ENCODE measurements around the gene PYURF.

The PYURF gene

DNA sequence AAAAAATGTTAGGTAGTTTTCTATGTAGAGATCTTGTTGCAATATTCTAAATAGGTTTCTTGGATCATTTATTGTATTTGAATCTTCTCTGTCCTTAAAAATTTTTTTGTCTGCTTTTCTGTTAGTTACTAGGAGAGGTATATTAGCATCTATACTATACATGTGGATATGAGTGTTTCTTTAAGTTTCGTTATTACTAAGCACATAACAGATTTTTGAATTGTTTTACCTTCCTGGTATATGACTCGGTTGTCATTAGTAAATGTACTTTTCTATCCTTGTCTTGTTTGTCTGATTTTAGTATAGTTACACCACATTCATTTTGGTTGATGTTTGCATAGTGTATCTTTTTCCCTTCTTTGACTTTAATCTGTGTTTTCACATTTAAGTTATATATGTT is 20.2 kb downstream of the PYURF start:
- Histone ChIP-seq H3K9ac (ENCODE audit: low read length) (no peak overlapping the region), H3K27me3 (ENCODE audit: low read depth, low read length) (no peaks in the 10 kb centered on the region), H3K4me1 (ENCODE audit: low read length) (peaks cover 17% of the 10 kb centered on the region), H3K4me3 (ENCODE audit: low read length) (no peak overlapping the region), H3K79me2 (ENCODE audit: low read length) (no peaks in the 10 kb centered on the region), H3K36me3 (replicated peaks; ENCODE audit: low read depth, low read length) (no peaks in the 10 kb centered on the region), H3K27ac (ENCODE audit: low read length) (no peak overlapping the region), H2AFZ (ENCODE audit: low read depth, low read length) (no peak overlapping the region), H3K9me3 (ENCODE audit: insufficient read depth, low read length) (no peaks in the 10 kb centered on the region), H4K20me1 (ENCODE audit: insufficient read depth, low read length) (no peaks in the 10 kb centered on the region), H3K4me2 (ENCODE audit: low read length) (peak overlapping the region; percentile 4; the same call in 1 of the 2 replicates)
- TF ChIP-seq EZH2phosphoT487 (IDR thresholded peaks at IDR 0.05; ENCODE audit: low read depth), result no peak
- TF ChIP-seq, protein P1, sequence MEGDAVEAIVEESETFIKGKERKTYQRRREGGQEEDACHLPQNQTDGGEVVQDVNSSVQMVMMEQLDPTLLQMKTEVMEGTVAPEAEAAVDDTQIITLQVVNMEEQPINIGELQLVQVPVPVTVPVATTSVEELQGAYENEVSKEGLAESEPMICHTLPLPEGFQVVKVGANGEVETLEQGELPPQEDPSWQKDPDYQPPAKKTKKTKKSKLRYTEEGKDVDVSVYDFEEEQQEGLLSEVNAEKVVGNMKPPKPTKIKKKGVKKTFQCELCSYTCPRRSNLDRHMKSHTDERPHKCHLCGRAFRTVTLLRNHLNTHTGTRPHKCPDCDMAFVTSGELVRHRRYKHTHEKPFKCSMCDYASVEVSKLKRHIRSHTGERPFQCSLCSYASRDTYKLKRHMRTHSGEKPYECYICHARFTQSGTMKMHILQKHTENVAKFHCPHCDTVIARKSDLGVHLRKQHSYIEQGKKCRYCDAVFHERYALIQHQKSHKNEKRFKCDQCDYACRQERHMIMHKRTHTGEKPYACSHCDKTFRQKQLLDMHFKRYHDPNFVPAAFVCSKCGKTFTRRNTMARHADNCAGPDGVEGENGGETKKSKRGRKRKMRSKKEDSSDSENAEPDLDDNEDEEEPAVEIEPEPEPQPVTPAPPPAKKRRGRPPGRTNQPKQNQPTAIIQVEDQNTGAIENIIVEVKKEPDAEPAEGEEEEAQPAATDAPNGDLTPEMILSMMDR (IDR thresholded peaks at IDR 0.05; ENCODE audit: low read depth, low read length), result no peak

DNA sequence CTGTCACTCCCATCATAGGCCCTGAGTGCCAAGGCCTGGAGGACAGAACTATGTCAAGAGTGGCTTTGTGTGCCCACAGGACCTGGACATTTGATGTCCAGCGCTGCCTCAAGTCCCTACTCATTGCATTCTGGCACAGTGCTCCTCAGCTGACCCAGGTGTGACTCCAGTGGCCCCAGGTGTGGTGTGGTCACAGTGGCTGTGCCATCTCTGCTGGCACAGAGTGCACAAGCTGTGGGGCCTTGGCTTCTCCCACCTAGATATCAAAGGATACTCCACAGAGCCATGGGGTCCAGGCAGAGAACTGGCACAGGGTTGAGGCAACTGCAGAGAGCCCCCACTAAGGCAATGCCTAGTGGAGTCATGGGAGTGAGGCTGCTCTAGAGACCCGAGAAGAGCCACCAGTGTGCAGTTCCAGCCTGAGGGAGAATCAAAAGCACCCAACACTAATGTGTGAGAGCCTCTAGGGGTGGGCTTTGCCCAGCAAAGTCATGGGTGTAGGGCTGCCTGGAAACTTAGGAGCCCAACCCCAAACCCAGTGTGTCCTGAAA is 25.6 kb downstream of the PYURF start:
- H3K4me1 ChIP-seq (ENCODE audit: low read length), result peaks cover under 1% of the 10 kb centered on the region; the same call in 1 of the 2 replicates
- TF ChIP-seq EZH2phosphoT487 (IDR thresholded peaks at IDR 0.05; ENCODE audit: low read depth), result no peak
- TF ChIP-seq, protein P1 (IDR thresholded peaks at IDR 0.05; ENCODE audit: low read depth, low read length), result no peak
- no peak overlapping the region for H3K9ac ChIP-seq (ENCODE audit: low read length)
- H2AFZ ChIP-seq (ENCODE audit: low read depth, low read length), result no peak overlapping the region
- H3K36me3 ChIP-seq (replicated peaks; ENCODE audit: low read depth, low read length), result no peaks in the 10 kb centered on the region
- H3K27me3 ChIP-seq (ENCODE audit: low read depth, low read length), result no peaks in the 10 kb centered on the region
- no peak overlapping the region for H3K4me3 ChIP-seq (ENCODE audit: low read length)
- H3K9me3 ChIP-seq (ENCODE audit: insufficient read depth, low read length), result no peaks in the 10 kb centered on the region
- no peak overlapping the region for H3K27ac ChIP-seq (ENCODE audit: low read length)
- no peaks in the 10 kb centered on the region for H3K79me2 ChIP-seq (ENCODE audit: low read length)
- H3K4me2 ChIP-seq (ENCODE audit: low read length), result no peak overlapping the region
- H4K20me1 ChIP-seq (ENCODE audit: insufficient read depth, low read length), result no peaks in the 10 kb centered on the region

DNA sequence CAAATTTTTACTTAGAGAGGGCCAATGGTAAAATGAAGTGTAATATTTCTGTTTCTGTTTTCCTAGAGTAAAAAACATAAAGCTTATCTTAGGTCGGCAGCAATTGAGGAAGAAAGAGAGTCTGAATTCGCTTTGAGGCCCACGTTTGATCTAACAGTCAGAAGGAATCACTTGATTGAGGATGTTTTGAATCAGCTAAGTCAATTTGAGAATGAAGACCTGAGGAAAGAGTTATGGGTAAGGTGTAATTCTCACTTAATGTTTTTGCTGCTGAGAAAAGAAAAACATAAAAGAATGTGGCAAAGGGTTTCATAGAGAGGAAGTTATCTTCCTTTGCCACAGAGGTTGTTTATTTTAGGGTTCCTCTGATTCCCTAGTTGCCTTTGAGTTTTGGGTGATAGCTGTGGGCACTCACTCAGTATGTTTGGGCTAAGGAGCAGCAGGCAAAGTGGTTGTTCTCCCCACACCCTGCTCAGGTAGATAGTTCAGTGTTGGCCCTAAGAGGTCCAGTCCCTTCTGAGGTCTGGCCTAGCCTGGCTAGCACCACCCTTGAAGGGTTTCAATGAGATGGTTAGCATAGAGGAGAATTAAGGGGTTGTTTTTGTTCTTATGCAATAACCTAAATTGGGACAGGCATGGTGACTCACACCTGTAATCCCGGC is 34.3 kb downstream of the PYURF start:
- Histone ChIP-seq H3K9me3 (ENCODE audit: insufficient read depth, low read length) (no peaks in the 10 kb centered on the region), H2AFZ (ENCODE audit: low read depth, low read length) (peak overlapping the region; percentile 80), H3K4me1 (ENCODE audit: low read length) (peaks cover 4% of the 10 kb centered on the region; the same call in 1 of the 2 replicates), H3K27me3 (ENCODE audit: low read depth, low read length) (no peaks in the 10 kb centered on the region), H3K9ac (ENCODE audit: low read length) (no peak overlapping the region), H3K36me3 (replicated peaks; ENCODE audit: low read depth, low read length) (no peaks in the 10 kb centered on the region), H3K27ac (ENCODE audit: low read length) (no peak overlapping the region), H3K79me2 (ENCODE audit: low read length) (no peaks in the 10 kb centered on the region), H3K4me3 (ENCODE audit: low read length) (no peak overlapping the region), H3K4me2 (ENCODE audit: low read length) (no peak overlapping the region), H4K20me1 (ENCODE audit: insufficient read depth, low read length) (no peaks in the 10 kb centered on the region)
- TF ChIP-seq, protein P1 (IDR thresholded peaks at IDR 0.05; ENCODE audit: low read depth, low read length), result no peak
- TF ChIP-seq EZH2phosphoT487 (IDR thresholded peaks at IDR 0.05; ENCODE audit: low read depth), result no peak

DNA sequence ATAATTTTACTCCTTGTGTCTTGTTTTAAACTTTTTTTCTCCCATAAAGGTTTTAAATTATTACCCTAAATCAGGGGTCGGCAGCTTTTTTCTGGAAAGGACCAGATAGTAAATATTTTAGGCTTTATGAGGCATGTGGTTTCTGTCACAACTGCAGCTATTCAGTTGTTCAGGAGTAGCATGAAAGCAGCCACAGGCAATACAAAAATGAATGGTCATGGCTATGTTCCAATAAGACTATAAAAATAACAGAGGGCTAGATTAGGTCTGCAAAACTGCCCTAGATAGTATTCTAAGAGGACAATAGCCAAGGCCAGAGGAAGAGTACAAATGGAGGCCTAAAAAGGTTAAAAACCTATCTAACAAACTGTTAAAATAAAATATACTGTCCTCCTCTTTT is 42.0 kb downstream of the PYURF start:
- no peak overlapping the region for H2AFZ ChIP-seq (ENCODE audit: low read depth, low read length)
- H3K9ac ChIP-seq (ENCODE audit: low read length), result no peak overlapping the region
- no peaks in the 10 kb centered on the region for H3K27me3 ChIP-seq (ENCODE audit: low read depth, low read length)
- H3K4me1 ChIP-seq (ENCODE audit: low read length), result no peaks in the 10 kb centered on the region
- no peak overlapping the region for H3K4me3 ChIP-seq (ENCODE audit: low read length)
- TF ChIP-seq, protein P1 (IDR thresholded peaks at IDR 0.05; ENCODE audit: low read depth, low read length), result no peak
- no peak for TF ChIP-seq EZH2phosphoT487 (IDR thresholded peaks at IDR 0.05; ENCODE audit: low read depth)
- no peak overlapping the region for H3K27ac ChIP-seq (ENCODE audit: low read length)
- no peaks in the 10 kb centered on the region for H4K20me1 ChIP-seq (ENCODE audit: insufficient read depth, low read length)
- H3K36me3 ChIP-seq (replicated peaks; ENCODE audit: low read depth, low read length), result no peaks in the 10 kb centered on the region
- no peak overlapping the region for H3K4me2 ChIP-seq (ENCODE audit: low read length)
- no peaks in the 10 kb centered on the region for H3K79me2 ChIP-seq (ENCODE audit: low read length)
- no peaks in the 10 kb centered on the region for H3K9me3 ChIP-seq (ENCODE audit: insufficient read depth, low read length)
